ENCODE measurements around the gene ANXA6.
A peak's percentile ranks its signal among the peaks of the same experiment; 100 is the strongest.

Gene ANXA6

DNA sequence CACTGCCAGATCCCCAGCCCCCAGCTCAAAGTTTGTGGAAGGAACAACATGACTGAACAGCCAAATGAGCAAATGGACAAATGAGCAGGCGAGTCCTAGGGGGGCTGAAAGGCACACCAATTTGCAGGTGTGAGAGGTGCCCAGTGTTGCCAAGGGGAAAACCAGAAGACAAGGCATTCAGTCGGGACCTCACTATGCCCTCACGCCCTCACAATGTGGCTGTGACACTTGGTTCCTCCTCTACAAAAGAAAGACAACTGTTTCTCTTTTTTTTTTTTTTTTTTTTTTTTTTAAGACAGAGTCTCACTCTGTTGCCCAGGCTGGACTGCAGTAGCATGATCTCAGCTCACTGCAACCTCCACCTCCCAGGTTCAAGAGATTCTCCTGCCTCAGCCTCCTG, 104.7 kb downstream of the ANXA6 start:
- no peak for DNase-seq (ENCODE audit: low read depth, low spot score)
- H3K4me3 ChIP-seq (ENCODE audit: low read depth, low read length): no peak overlapping the region
- in situ Hi-C loops (cut with HindIII; ENCODE audit: low sequenced_read_pairs): no loop called here
- TF ChIP-seq, protein P1, sequence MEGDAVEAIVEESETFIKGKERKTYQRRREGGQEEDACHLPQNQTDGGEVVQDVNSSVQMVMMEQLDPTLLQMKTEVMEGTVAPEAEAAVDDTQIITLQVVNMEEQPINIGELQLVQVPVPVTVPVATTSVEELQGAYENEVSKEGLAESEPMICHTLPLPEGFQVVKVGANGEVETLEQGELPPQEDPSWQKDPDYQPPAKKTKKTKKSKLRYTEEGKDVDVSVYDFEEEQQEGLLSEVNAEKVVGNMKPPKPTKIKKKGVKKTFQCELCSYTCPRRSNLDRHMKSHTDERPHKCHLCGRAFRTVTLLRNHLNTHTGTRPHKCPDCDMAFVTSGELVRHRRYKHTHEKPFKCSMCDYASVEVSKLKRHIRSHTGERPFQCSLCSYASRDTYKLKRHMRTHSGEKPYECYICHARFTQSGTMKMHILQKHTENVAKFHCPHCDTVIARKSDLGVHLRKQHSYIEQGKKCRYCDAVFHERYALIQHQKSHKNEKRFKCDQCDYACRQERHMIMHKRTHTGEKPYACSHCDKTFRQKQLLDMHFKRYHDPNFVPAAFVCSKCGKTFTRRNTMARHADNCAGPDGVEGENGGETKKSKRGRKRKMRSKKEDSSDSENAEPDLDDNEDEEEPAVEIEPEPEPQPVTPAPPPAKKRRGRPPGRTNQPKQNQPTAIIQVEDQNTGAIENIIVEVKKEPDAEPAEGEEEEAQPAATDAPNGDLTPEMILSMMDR (IDR thresholded peaks at IDR 0.05; ENCODE audit: low read depth, low read length): no peak

DNA sequence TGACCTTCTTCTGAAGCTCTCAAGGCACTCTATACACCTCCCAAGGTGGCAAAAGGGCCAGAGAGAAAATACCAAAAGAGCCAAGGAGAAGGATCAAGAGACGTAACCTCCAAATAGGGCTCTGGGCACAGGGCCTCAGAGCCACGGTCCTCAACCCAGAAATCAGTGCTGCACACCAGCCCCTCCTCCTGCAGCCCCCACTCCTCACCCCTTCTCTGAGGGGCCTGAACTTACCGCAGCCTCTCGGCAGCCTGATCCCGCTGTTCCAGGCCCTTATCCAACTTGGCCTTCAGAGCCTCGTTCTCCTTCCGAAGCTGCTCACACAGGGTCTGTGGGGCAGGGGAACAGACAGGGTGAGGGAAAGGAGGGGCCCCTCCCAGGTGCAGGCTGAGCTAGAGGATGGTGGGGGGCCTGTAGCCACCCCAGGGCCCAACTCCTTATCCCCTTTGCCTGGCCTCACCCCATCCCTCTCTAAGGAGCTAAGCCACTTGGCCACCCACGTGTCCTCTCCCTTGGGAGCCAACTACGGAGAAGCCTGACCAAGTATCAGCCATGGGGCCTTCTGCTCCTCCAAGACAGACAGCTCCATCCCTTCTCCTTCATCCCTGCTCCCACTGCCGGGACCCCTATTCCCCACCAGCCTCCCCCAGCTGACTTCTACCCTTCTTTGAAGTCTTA, 105.5 kb downstream of the ANXA6 start:
- H3K4me3 ChIP-seq (ENCODE audit: low read depth, low read length): no peak overlapping the region
- no peak for DNase-seq (ENCODE audit: low read depth, low spot score)
- in situ Hi-C loops (cut with HindIII; ENCODE audit: low sequenced_read_pairs): no loop called here
- TF ChIP-seq, protein P1 (IDR thresholded peaks at IDR 0.05; ENCODE audit: low read depth, low read length): no peak

DNA sequence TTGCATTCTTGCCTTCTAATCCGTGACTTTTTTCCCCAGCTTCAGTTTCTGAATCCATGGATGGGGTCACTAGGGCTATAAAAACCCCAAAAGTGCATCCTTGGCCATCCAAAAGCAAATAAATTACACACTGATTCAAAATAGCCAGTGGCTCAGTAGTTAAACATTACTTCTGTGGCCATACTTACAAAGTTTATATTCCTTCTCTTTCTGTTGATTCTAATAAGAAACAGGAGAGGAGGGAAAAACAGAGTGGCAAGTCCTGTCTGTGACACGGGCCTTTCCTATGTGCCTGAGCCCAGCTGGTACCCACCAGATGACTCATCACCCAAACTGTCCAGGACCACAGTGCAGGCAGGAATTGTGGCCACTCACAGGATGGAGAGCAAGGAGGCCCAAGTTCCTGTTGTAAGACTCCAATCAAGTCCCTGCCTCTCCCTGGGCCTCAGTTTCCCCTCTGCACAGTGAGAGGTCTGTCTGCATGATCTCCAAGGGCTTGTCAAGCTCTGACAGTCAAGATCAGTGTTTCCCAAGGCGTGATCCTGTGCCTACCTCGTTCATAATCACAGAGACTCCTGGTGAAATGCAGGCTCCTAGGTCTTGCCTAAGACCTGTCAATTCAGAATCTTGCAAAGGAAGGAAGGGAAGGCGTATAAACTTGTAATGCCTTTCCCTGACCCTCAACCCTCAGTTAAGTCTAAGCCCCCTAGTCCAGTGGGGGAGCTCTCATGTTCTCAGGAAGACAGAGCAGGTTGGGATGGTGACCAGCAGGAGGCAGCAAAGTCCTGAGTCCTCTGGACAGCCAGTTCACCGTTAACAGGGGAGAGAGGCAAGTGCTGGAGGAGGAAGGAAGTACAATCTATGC, 106.3 kb downstream of the ANXA6 start:
- H3K4me3 ChIP-seq (ENCODE audit: low read depth, low read length): no peak overlapping the region
- peak; percentile 78 for DNase-seq (ENCODE audit: low read depth, low spot score)
- TF ChIP-seq, protein P1 (IDR thresholded peaks at IDR 0.05; ENCODE audit: low read depth, low read length): peak; percentile 93
- in situ Hi-C loops (cut with HindIII; ENCODE audit: low sequenced_read_pairs): no loop called here
